HS-27A (cell line): ENCODE measurements around the gene C2CD5.
A peak's percentile ranks its signal among the peaks of the same experiment; 100 is the strongest.
"Not testable (repeated sequence)": the region's sequence is repeated elsewhere in the genome, so short reads cannot be mapped to it uniquely, and the experiment has no call there.

Experiments
- DNase-seq: peaks from one replicate; pipeline ENCODE4 v3.0.0-alpha.2; 2012; ENCODE audit warnings: low read depth, missing footprints

The C2CD5 gene

GRCh38 chr12:22476133-22476532, 68.2 kb downstream of the C2CD5 start:
- DNase-seq: no peak

- no peak for DNase-seq
Observed at GRCh38 chr12:22474970-22475720, 69.2 kb downstream of the C2CD5 start.

- no peak for DNase-seq
Observed at GRCh38 chr12:22473212-22473611, 71.1 kb downstream of the C2CD5 start.

GRCh38 chr12:22467190-22467589, 77.2 kb downstream of the C2CD5 start:
- DNase-seq: no peak

- DNase-seq: no peak
Observed at GRCh38 chr12:22463306-22463705, 81.0 kb downstream of the C2CD5 start.

- no peak for DNase-seq
Observed at GRCh38 chr12:22461786-22462185, 82.6 kb downstream of the C2CD5 start.

- no peak for DNase-seq
Observed at GRCh38 chr12:22459838-22460490, 84.4 kb downstream of the C2CD5 start.

- no peak for DNase-seq
Observed at GRCh38 chr12:22458298-22458937, 85.9 kb downstream of the C2CD5 start.

GRCh38 chr12:22457085-22457484, 87.3 kb downstream of the C2CD5 start:
- no peak for DNase-seq

- DNase-seq: no peak
Observed at GRCh38 chr12:22453511-22453910, 90.8 kb downstream of the C2CD5 start.

- DNase-seq: no peak
Observed at GRCh38 chr12:22447223-22447622, 97.1 kb downstream of the C2CD5 start.

GRCh38 chr12:22444317-22444665, 100.1 kb downstream of the C2CD5 start:
- not testable (repeated sequence) for DNase-seq

- DNase-seq: peak; percentile 51
Observed at GRCh38 chr12:22443379-22444316, 100.7 kb downstream of the C2CD5 start.

GRCh38 chr12:22437031-22437806, 107.1 kb downstream of the C2CD5 start:
- DNase-seq: no peak

GRCh38 chr12:22435583-22435982, 108.8 kb downstream of the C2CD5 start:
- DNase-seq: no peak

- no peak for DNase-seq
Observed at GRCh38 chr12:22431693-22432251, 112.6 kb downstream of the C2CD5 start.

- no peak for DNase-seq
Observed at GRCh38 chr12:22416801-22417200, 127.5 kb downstream of the C2CD5 start.

- peak; percentile 31 for DNase-seq
Observed at GRCh38 chr12:22415342-22416309, 128.7 kb downstream of the C2CD5 start.

- no peak for DNase-seq
Observed at GRCh38 chr12:22414742-22415141, 129.6 kb downstream of the C2CD5 start.

- DNase-seq: no peak
Observed at GRCh38 chr12:22413592-22413991, 130.8 kb downstream of the C2CD5 start.
